HEK293 (cell line): ENCODE measurements around the gene KEAP1.

Experiments used
- CTCF ChIA-PET: fragments of 350-600 bp; formaldehyde crosslinking; extraction: SDS; loops from one replicate; lab custom pipeline; 2021; ENCODE audit warnings: antibody characterized with exemption; lab: Yijun Ruan, JAX
- POLR2A ChIA-PET: fragments of 300-600 bp; formaldehyde crosslinking; extraction: SDS; loops from one replicate; lab custom pipeline; 2020; ENCODE audit warnings: antibody characterized with exemption, inconsistent platforms; lab: Yijun Ruan, JAX
- H3K27ac ChIP-seq: fragments of 200-500 bp; sonication (Bioruptor generic); 2 replicates; pipeline ENCODE4 v1.5.1; 2014; ENCODE audit warnings: low read depth, low read length, control low read depth, inconsistent platforms; ENCODE audit errors: extremely low read depth
- H3K36me3 ChIP-seq, 2 experiments: fragments of 200-500 bp in 1 of 2; sonication (Bioruptor generic) in 1 of 2; 1 replicate in 1 of 2; 2 replicates in 1 of 2; pipeline ENCODE4 v1.5.1; 2014 to 2017; ENCODE audit warnings: inconsistent platforms in 2 of 2, low read length in 2 of 2; ENCODE audit not compliant: control insufficient read depth in 2 of 2, insufficient read depth in 1 of 2
- H3K4me1 ChIP-seq: fragments of 200-500 bp; sonication (Bioruptor generic); 2 replicates; pipeline ENCODE4 v1.5.1; 2014; ENCODE audit warnings: mild to moderate bottlenecking, low read length, inconsistent platforms; ENCODE audit not compliant: control insufficient read depth, insufficient read depth
- H3K4me3 ChIP-seq: 2 replicates; pipeline ENCODE4 v1.5.1; 2011; ENCODE audit warnings: low read depth, mild to moderate bottlenecking, control low read depth, low read length, moderate library complexity
- H3K9me3 ChIP-seq: fragments of 200-500 bp; sonication (Bioruptor generic); 2 replicates; pipeline ENCODE4 v1.5.1; 2014; ENCODE audit warnings: low read depth, low read length, inconsistent platforms; ENCODE audit not compliant: control insufficient read depth, insufficient read depth
- ATF2 ChIP-seq: fragments of 450-650 bp; formaldehyde crosslinking; IDR thresholded peaks from 2 replicates; pipeline ENCODE4 v1.5.1; 2016; ENCODE audit warnings: missing biosample characterization, missing genetic modification characterization, low read depth
- GFI1B ChIP-seq: fragments of 450-650 bp; formaldehyde crosslinking; IDR thresholded peaks from 2 replicates; pipeline ENCODE4 v1.5.1; 2016; ENCODE audit warnings: missing biosample characterization, missing genetic modification characterization
- HIC1 ChIP-seq: fragments of 450-650 bp; formaldehyde crosslinking; IDR thresholded peaks from 2 replicates; pipeline ENCODE4 v1.5.1; 2016; ENCODE audit warnings: missing biosample characterization, missing genetic modification characterization
- IKZF3 ChIP-seq: fragments of 450-650 bp; IDR thresholded peaks from 2 replicates; pipeline ENCODE4 v1.5.0; 2018; ENCODE audit warnings: missing biosample characterization, mild to moderate bottlenecking, missing genetic modification characterization, moderate library complexity
- KLF7 ChIP-seq: fragments of 450-650 bp; formaldehyde crosslinking; IDR thresholded peaks from 2 replicates; pipeline ENCODE4 v1.5.1; 2016; ENCODE audit warnings: missing biosample characterization, missing genetic modification characterization, borderline replicate concordance
- RBAK ChIP-seq: fragments of 450-650 bp; formaldehyde crosslinking; IDR thresholded peaks from 2 replicates; pipeline ENCODE4 v1.5.1; 2016; ENCODE audit warnings: missing biosample characterization, missing genetic modification characterization
- SP2 ChIP-seq: fragments of 450-650 bp; formaldehyde crosslinking; IDR thresholded peaks from 2 replicates; pipeline ENCODE4 v1.5.1; 2016; ENCODE audit warnings: missing biosample characterization, missing genetic modification characterization
- SP3 ChIP-seq: fragments of 450-650 bp; formaldehyde crosslinking; IDR thresholded peaks from 2 replicates; pipeline ENCODE4 v1.5.1; 2016; ENCODE audit warnings: missing biosample characterization, missing genetic modification characterization
- YY2 ChIP-seq: fragments of 450-650 bp; formaldehyde crosslinking; IDR thresholded peaks from 2 replicates; pipeline ENCODE4 v1.5.1; 2016; ENCODE audit warnings: missing biosample characterization, missing genetic modification characterization
- ZBTB21 ChIP-seq: fragments of 450-650 bp; formaldehyde crosslinking; IDR thresholded peaks from 2 replicates; pipeline ENCODE4 v1.5.1; 2017; ENCODE audit warnings: missing biosample characterization, missing genetic modification characterization
- ZEB2 ChIP-seq: fragments of 450-650 bp; formaldehyde crosslinking; IDR thresholded peaks from 2 replicates; pipeline ENCODE4 v1.5.1; 2016; ENCODE audit warnings: missing biosample characterization, missing genetic modification characterization
- ZFP3 ChIP-seq: fragments of 450-650 bp; formaldehyde crosslinking; IDR thresholded peaks from 2 replicates; pipeline ENCODE4 v1.5.1; 2016; ENCODE audit warnings: low read depth, missing biosample characterization, missing genetic modification characterization
- ZNF121 ChIP-seq: fragments of 450-650 bp; formaldehyde crosslinking; IDR thresholded peaks from 2 replicates; pipeline ENCODE4 v1.5.1; 2016; ENCODE audit warnings: missing biosample characterization, missing genetic modification characterization
- ZNF157 ChIP-seq: fragments of 450-650 bp; formaldehyde crosslinking; IDR thresholded peaks from 2 replicates; pipeline ENCODE4 v1.5.1; 2016; ENCODE audit warnings: missing biosample characterization, missing genetic modification characterization
- ZNF169 ChIP-seq: fragments of 450-650 bp; formaldehyde crosslinking; IDR thresholded peaks from 2 replicates; pipeline ENCODE4 v1.5.1; 2016; ENCODE audit warnings: missing biosample characterization, missing genetic modification characterization
- ZNF335 ChIP-seq: fragments of 450-650 bp; formaldehyde crosslinking; conservative IDR thresholded peaks from 2 replicates; pipeline ENCODE4 v1.5.1; 2016; ENCODE audit warnings: missing biosample characterization, missing genetic modification characterization
- ZNF398 ChIP-seq: fragments of 450-650 bp; formaldehyde crosslinking; IDR thresholded peaks from 2 replicates; pipeline ENCODE4 v1.5.1; 2017; ENCODE audit warnings: missing biosample characterization, missing genetic modification characterization
- ZNF48 ChIP-seq: fragments of 450-650 bp; formaldehyde crosslinking; IDR thresholded peaks from 2 replicates; pipeline ENCODE4 v1.5.1; 2016; ENCODE audit warnings: missing biosample characterization, missing genetic modification characterization
- ZNF600 ChIP-seq: fragments of 450-650 bp; formaldehyde crosslinking; IDR thresholded peaks from 2 replicates; pipeline ENCODE4 v1.5.1; 2016; ENCODE audit warnings: missing biosample characterization, missing genetic modification characterization
- ZNF777 ChIP-seq: fragments of 450-650 bp; formaldehyde crosslinking; IDR thresholded peaks from 2 replicates; pipeline ENCODE4 v1.5.1; 2017; ENCODE audit warnings: missing biosample characterization, missing genetic modification characterization, borderline replicate concordance
- ZNF837 ChIP-seq: fragments of 450-650 bp; formaldehyde crosslinking; IDR thresholded peaks from 2 replicates; pipeline ENCODE4 v1.5.1; 2016; ENCODE audit warnings: missing biosample characterization, missing genetic modification characterization

Gene KEAP1

GRCh38 chr19:10546817-10547216, 43.7 kb upstream of the KEAP1 start:
- Histone ChIP-seq H3K27ac (no peak overlapping the region), H3K4me3 (no peak overlapping the region), H3K36me3 (peaks cover 5 to 48% of the 10 kb centered on the region in 2 experiments; a peak in 2 of 3 replicates), H3K9me3 (no peaks in the 10 kb centered on the region), H3K4me1 (no peaks in the 10 kb centered on the region)
- ChIA-PET POLR2A (interaction anchor here (0.6 kb wide), 1 partner anchor 22 kb away, joined by 6 read pairs; no protein-coding TSS in a partner anchor), CTCF (interaction anchor here (0.5 to 1.6 kb wide), 3 partner anchors 18 to 90 kb away, joined by 3 to 4 read pairs (median 3); no protein-coding TSS in a partner anchor)
- TF ChIP-seq SP3 (tag by site-specific recombination) (no peak), HIC1 (tag by site-specific recombination) (0 out of 2 replicates have a peak, but pooled peaks have one; percentile 40)

GRCh38 chr19:10544753-10545251, 41.6 kb upstream of the KEAP1 start:
- peaks cover 0 to 30% of the 10 kb centered on the region in 2 experiments; a peak in 2 of 3 replicates for H3K36me3 ChIP-seq
- H3K4me1 ChIP-seq, result no peaks in the 10 kb centered on the region
- H3K4me3 ChIP-seq, result peak overlapping the region; percentile 89
- peak; percentile 55 for TF ChIP-seq SP2 (tag by site-specific recombination)
- peak; percentile 78 for TF ChIP-seq RBAK
- no peak for TF ChIP-seq ZNF121 (tag by site-specific recombination)
- 0 out of 2 replicates have a peak, but pooled peaks have one; percentile 19 for TF ChIP-seq HIC1 (tag by site-specific recombination)
- TF ChIP-seq ZNF398 (tag by site-specific recombination), result no peak
- H3K27ac ChIP-seq, result no peak overlapping the region
- ChIA-PET CTCF (interaction anchor here (0.6 to 1.0 kb wide), 2 partner anchors 22 to 38 kb away, joined by 3 read pairs; no protein-coding TSS in a partner anchor), POLR2A (interaction anchor here (2.3 kb wide), 1 partner anchor 8 kb away, joined by 7 read pairs; no protein-coding TSS in a partner anchor)
- H3K9me3 ChIP-seq, result no peaks in the 10 kb centered on the region

- H3K27ac ChIP-seq, result peak overlapping the region; percentile 94
- CTCF ChIA-PET, result interaction anchor here (0.6 to 1.0 kb wide), 2 partner anchors 22 to 38 kb away, joined by 3 read pairs; no protein-coding TSS in a partner anchor
- H3K36me3 ChIP-seq, result peaks cover 0 to 26% of the 10 kb centered on the region in 2 experiments; a peak in 2 of 3 replicates
- peak overlapping the region; percentile 89 for H3K4me3 ChIP-seq
- POLR2A ChIA-PET, result interaction anchor here (2.3 kb wide), 1 partner anchor 9 kb away, joined by 7 read pairs; no protein-coding TSS in a partner anchor
- no peaks in the 10 kb centered on the region for H3K9me3 ChIP-seq
- no peaks in the 10 kb centered on the region for H3K4me1 ChIP-seq
- TF ChIP-seq ZNF157 (tag by site-specific recombination), result no peak
- no peak for TF ChIP-seq ZNF169 (tag by site-specific recombination)
- TF ChIP-seq YY2 (tag by site-specific recombination), result no peak
- no peak for TF ChIP-seq ZNF600 (tag by site-specific recombination)
- peak; percentile 65; the same call in 1 of the 2 replicates for TF ChIP-seq IKZF3 (tag by site-specific recombination)
- TF ChIP-seq ZBTB21, result no peak
- no peak for TF ChIP-seq GFI1B
- TF ChIP-seq ZNF48 (tag by site-specific recombination), result no peak
- TF ChIP-seq ZNF777 (tag by site-specific recombination), result no peak
- 0 out of 2 replicates have a peak, but pooled peaks have one; percentile 15 for TF ChIP-seq KLF7 (tag by site-specific recombination)
- no peak for TF ChIP-seq ZFP3 (tag by site-specific recombination)
- TF ChIP-seq ZNF335 (tag by site-specific recombination), result peak; percentile 88
- no peak for TF ChIP-seq ATF2 (tag by site-specific recombination)
- no peak for TF ChIP-seq ZEB2
- TF ChIP-seq ZNF837 (tag by site-specific recombination), result no peak
Observed at GRCh38 chr19:10544242-10544752, 41.1 kb upstream of the KEAP1 start.
